Fibroblast of lung (primary cell): ENCODE data around the gene PLEKHH3. TPM values are rescaled to one million over a fixed set of nuclear protein-coding genes. Genes with fewer than 3 reads are reported as not detected.
A peak's percentile ranks its signal among the peaks of the same experiment; 100 is the strongest.

Experiments
- DNase-seq, 2 donors: peaks; one replicate each; pipeline versions ENCODE4 v3.0.0 to v3.0.0-alpha.2; 2010; ENCODE audit warnings: low read depth in 2 of 2
- H2AFZ ChIP-seq: 2 replicates; pipeline ENCODE4 v1.5.1; 2012; ENCODE audit warnings: low read length, control low read depth, inconsistent platforms
- H3K27ac ChIP-seq: 2 replicates; pipeline ENCODE4 v1.5.1; 2011; ENCODE audit warnings: low read length, control low read depth; ENCODE audit not compliant: insufficient read depth
- H3K27me3 ChIP-seq: 2 replicates; pipeline ENCODE4 v1.5.1; 2011; ENCODE audit warnings: mild to moderate bottlenecking, low read length; ENCODE audit not compliant: control insufficient read depth, insufficient read depth
- H3K36me3 ChIP-seq: 2 replicates; pipeline ENCODE4 v1.5.1; 2011; ENCODE audit warnings: low read length; ENCODE audit not compliant: control insufficient read depth, insufficient read depth
- H3K4me1 ChIP-seq: 2 replicates; pipeline ENCODE4 v1.5.1; 2011; ENCODE audit warnings: low read length; ENCODE audit not compliant: control insufficient read depth, insufficient read depth; ENCODE audit errors: extremely low read depth
- H3K4me2 ChIP-seq: 2 replicates; pipeline ENCODE4 v1.5.1; 2011; ENCODE audit warnings: low read length, control low read depth; ENCODE audit not compliant: insufficient read depth; ENCODE audit errors: extremely low read depth
- H3K4me3 ChIP-seq, 4 experiments: fragments of 200-600 bp in 1 of 4; sonication (generic) in 1 of 4; replicated peaks in 1 of 4; 2 replicates each; pipeline ENCODE4 v1.5.1; 2011 to 2016; ENCODE audit warnings: low read length in 4 of 4, low read depth in 3 of 4, mild to moderate bottlenecking in 3 of 4, control low read depth in 2 of 4, inconsistent platforms in 1 of 4, mixed read lengths in 1 of 4; ENCODE audit not compliant: insufficient read depth in 1 of 4; ENCODE audit errors: control extremely low read depth in 1 of 4
- H3K79me2 ChIP-seq: 2 replicates; pipeline ENCODE4 v1.5.1; 2012; ENCODE audit warnings: mild to moderate bottlenecking, low read length, inconsistent platforms; ENCODE audit not compliant: control insufficient read depth, insufficient read depth
- H3K9ac ChIP-seq: 2 replicates; pipeline ENCODE4 v1.5.1; 2011; ENCODE audit warnings: mild to moderate bottlenecking, low read length, control low read depth; ENCODE audit not compliant: insufficient read depth
- H3K9me3 ChIP-seq: 2 replicates; pipeline ENCODE4 v1.5.1; 2012; ENCODE audit warnings: low read depth, low read length; ENCODE audit not compliant: control insufficient read depth, insufficient read depth
- H4K20me1 ChIP-seq: 2 replicates; pipeline ENCODE4 v1.5.1; 2011; ENCODE audit warnings: low read length; ENCODE audit not compliant: control insufficient read depth, insufficient read depth; ENCODE audit errors: extremely low read depth
- EZH2 ChIP-seq: IDR thresholded peaks from 2 replicates; pipeline ENCODE4 v1.5.1; 2012; ENCODE audit warnings: low read length, control low read depth, mild to moderate bottlenecking; ENCODE audit errors: missing control alignments
- polyA minus RNA-seq: library from RNA; depleted of rRNA, polyadenylated mRNA; stranded (reverse); fragments of >200 nt; gene quantifications from 2 replicates; pipeline ENCODE4 v1.2.3, GENCODE V29; 2011; ENCODE audit warnings: low replicate concordance
- polyA plus RNA-seq, 2 donors: library from polyadenylated mRNA; depleted of rRNA in 1 of 2; stranded (reverse) in 1 of 2; unstranded in 1 of 2; fragments of >200 nt; gene quantifications; 2 replicates each; pipeline ENCODE4 v1.2.1, GENCODE V29; 2011 to 2012; ENCODE audit warnings: missing spikeins in 1 of 2
- total RNA-seq: library from RNA; depleted of rRNA; stranded (reverse); fragments of >200 nt; gene quantifications from 2 replicates; pipeline ENCODE4 v1.2.1, GENCODE V29; 2014
- TF ChIP-seq, protein P1 (sequence below), 2 donors: IDR thresholded peaks in 1 of 2; conservative IDR thresholded peaks in 1 of 2; 1 replicate in 1 of 2; 2 replicates in 1 of 2; pipeline ENCODE4 v1.5.1; 2011 to 2012; ENCODE audit warnings: low read length in 2 of 2, control low read depth in 1 of 2, inconsistent platforms in 1 of 2, low read depth in 1 of 2, mild to moderate bottlenecking in 1 of 2

PLEKHH3 gene, protein sequence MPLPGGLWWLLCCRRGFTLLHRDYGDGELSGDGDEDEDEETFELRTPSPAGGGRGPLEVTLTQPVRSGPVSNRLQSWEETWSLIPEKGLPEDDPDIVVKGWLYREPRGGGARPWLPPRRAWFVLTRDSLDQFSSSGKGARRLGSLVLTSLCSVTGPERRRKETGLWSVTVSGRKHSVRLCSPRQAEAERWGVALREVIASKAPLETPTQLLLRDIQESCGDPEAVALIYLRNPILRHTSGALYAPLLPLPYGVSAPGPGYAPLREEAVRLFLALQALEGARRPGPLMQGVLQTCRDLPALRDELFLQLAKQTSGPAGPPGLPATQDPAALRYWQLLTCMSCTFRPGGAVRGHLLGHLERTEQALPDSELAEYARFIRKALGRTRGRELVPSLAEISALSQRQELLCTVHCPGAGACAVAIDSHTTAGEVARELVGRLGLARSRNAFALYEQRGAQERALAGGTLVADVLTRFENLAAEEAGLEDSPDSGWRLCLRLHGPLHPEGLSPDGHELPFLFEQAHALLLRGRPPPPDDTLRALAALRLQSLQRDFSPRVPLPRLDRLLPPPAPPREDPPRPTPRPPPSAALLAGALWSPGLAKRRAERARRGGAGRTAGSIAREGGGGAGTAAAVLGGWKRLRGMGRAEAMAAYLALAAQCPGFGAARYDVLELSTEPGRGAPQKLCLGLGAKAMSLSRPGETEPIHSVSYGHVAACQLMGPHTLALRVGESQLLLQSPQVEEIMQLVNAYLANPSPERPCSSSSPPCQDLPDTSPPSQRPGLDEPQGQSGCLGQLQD
- total RNA-seq (19.3 and 24.6 TPM in 2 replicates), polyA plus RNA-seq (2.3 and 3.0 TPM in 2 replicates), polyA minus RNA-seq (4.1 and 9.3 TPM in 2 replicates)
- 10.5 and 16.2 TPM in 2 replicates for polyA plus RNA-seq (2012)

DNA sequence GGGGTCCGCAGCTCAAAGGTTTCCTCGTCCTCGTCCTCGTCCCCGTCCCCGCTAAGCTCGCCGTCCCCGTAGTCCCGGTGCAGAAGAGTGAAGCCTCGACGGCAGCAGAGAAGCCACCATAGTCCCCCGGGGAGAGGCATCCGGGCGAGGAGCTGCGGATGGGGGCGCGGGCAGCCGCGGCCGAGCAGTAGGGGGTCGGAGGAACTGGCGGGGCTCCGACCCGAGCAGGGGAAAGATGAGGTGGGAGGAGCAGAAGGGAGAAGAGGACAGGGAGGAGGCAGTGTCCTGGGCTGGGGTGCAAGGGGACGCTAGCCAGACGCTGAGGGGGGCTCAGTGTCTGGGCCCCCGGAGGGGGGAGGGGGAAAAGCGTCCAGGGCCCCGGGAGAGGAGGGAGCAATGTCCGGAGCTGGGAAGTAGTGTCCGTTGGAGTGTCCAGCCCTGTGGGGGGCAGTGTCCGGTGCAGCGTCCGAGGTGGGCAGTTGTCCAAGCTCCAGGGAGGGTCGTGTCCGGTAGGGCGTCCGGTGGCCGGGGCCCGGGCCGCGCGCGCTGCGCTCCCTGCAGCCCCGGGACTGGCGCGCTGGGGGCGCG lies at the start of gene PLEKHH3:
Gene PLEKHH3 (minus strand): TSS at position 571 of the 588 bp plus-strand sequence. CDS start 431 bp downstream, at position 140.
- Histone ChIP-seq H3K27ac (peak within 1 kb of the TSS; percentile 95), H3K4me2 (peak within 1 kb of the TSS; percentile 92), H3K4me3 (peak within 1 kb of the TSS; percentile 74 to 94 (median 82)), H2AFZ (peak within 1 kb of the TSS; percentile 87), H3K36me3 (peaks cover 14% of the 10 kb centered on the region), H3K79me2 (peaks cover 27% of the 10 kb centered on the region), H3K4me1 (peaks cover 42% of the 10 kb centered on the region), H3K9me3 (no peaks in the 10 kb centered on the region), H4K20me1 (no peaks in the 10 kb centered on the region), H3K27me3 (no peaks in the 10 kb centered on the region), H3K9ac (peak within 1 kb of the TSS; percentile 77)
- peak in 1 of 2 donors; percentile 35 for DNase-seq
- TF ChIP-seq, protein P1, sequence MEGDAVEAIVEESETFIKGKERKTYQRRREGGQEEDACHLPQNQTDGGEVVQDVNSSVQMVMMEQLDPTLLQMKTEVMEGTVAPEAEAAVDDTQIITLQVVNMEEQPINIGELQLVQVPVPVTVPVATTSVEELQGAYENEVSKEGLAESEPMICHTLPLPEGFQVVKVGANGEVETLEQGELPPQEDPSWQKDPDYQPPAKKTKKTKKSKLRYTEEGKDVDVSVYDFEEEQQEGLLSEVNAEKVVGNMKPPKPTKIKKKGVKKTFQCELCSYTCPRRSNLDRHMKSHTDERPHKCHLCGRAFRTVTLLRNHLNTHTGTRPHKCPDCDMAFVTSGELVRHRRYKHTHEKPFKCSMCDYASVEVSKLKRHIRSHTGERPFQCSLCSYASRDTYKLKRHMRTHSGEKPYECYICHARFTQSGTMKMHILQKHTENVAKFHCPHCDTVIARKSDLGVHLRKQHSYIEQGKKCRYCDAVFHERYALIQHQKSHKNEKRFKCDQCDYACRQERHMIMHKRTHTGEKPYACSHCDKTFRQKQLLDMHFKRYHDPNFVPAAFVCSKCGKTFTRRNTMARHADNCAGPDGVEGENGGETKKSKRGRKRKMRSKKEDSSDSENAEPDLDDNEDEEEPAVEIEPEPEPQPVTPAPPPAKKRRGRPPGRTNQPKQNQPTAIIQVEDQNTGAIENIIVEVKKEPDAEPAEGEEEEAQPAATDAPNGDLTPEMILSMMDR (conservative IDR thresholded peaks at IDR 0.05 in 1 of 2, IDR thresholded peaks at IDR 0.05 in 1 of 2; ENCODE audit: low read depth in 1 of 2, low read length in 2 of 2), result peak; percentile 8 to 17
- TF ChIP-seq EZH2, result no peak

DNA sequence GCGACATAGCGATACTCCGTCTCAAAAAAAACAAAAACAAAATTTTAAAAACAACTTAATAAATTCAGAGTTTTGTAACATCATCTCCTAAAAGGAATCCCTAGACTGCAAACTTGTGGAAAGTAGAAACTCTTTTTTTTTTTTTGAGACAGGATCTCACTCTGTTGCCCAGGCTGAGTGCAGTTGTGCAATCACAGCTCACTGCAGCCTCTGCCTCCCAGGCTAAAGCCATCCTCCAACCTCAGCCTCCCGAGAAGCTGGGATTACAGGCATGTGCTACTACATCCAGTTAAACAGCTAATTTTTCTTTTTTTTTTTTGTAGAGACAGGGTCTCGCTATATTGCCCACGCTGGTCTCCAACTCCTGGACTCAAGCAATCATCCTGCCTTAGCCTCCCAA lies 48.3 kb upstream of the PLEKHH3 start:
- H3K27ac ChIP-seq, result no peak overlapping the region
- H3K4me3 ChIP-seq, result no peak overlapping the region
- H3K36me3 ChIP-seq, result peaks cover 2% of the 10 kb centered on the region
- H4K20me1 ChIP-seq, result no peaks in the 10 kb centered on the region
- H3K4me1 ChIP-seq, result no peaks in the 10 kb centered on the region
- no peaks in the 10 kb centered on the region for H3K9me3 ChIP-seq
- H3K4me2 ChIP-seq, result no peak overlapping the region
- H2AFZ ChIP-seq, result no peak overlapping the region
- DNase-seq, result no peak
- no peaks in the 10 kb centered on the region for H3K79me2 ChIP-seq
- no peaks in the 10 kb centered on the region for H3K27me3 ChIP-seq
- H3K9ac ChIP-seq, result no peak overlapping the region
- no peak for TF ChIP-seq EZH2
- TF ChIP-seq, protein P1 (conservative IDR thresholded peaks at IDR 0.05 in 1 of 2, IDR thresholded peaks at IDR 0.05 in 1 of 2; ENCODE audit: low read depth in 1 of 2, low read length in 2 of 2), result no peak

DNA sequence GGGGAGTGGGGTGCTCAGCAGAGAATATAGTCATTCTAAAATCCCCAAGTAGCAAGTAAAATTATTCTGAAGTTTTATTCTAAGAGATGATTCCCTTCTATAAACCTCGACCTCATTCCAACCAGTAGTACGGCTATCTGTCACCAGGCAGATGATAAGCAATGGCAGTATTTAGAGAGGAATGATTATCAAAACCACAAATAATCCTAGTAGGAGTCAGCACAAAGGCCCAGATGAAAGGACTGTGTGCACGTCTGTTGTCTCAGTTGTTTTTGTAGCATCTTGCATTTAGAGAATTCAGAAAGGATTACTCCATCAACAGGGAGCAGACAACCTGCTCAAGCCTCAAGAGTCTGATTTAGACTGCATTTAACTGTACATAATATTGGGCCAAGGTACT lies 46.8 kb upstream of the PLEKHH3 start:
- no peak overlapping the region for H3K9ac ChIP-seq
- H3K9me3 ChIP-seq, result no peaks in the 10 kb centered on the region
- no peak overlapping the region for H3K4me3 ChIP-seq
- no peak for DNase-seq
- no peaks in the 10 kb centered on the region for H3K4me1 ChIP-seq
- no peak overlapping the region for H3K27ac ChIP-seq
- no peaks in the 10 kb centered on the region for H3K79me2 ChIP-seq
- peaks cover 4% of the 10 kb centered on the region for H3K36me3 ChIP-seq
- H4K20me1 ChIP-seq, result no peaks in the 10 kb centered on the region
- TF ChIP-seq EZH2, result no peak
- TF ChIP-seq, protein P1 (conservative IDR thresholded peaks at IDR 0.05 in 1 of 2, IDR thresholded peaks at IDR 0.05 in 1 of 2; ENCODE audit: low read depth in 1 of 2, low read length in 2 of 2), result no peak
- H3K4me2 ChIP-seq, result no peak overlapping the region
- no peaks in the 10 kb centered on the region for H3K27me3 ChIP-seq
- H2AFZ ChIP-seq, result no peak overlapping the region
